GM19397 (cell line): ENCODE data around the gene C3orf20.
"Not testable (repeated sequence)": the region's sequence is repeated elsewhere in the genome, so short reads cannot be mapped to it uniquely, and the experiment has no call there.

Experiments used
- ATAC-seq: cut with Tn5 transposase; IDR thresholded peaks from one replicate; pipeline ENCODE4 v1.9.1; 2021; ENCODE audit warnings: mild to moderate bottlenecking, moderate library complexity; ENCODE audit not compliant: unreplicated experiment

C3orf20 gene

DNA sequence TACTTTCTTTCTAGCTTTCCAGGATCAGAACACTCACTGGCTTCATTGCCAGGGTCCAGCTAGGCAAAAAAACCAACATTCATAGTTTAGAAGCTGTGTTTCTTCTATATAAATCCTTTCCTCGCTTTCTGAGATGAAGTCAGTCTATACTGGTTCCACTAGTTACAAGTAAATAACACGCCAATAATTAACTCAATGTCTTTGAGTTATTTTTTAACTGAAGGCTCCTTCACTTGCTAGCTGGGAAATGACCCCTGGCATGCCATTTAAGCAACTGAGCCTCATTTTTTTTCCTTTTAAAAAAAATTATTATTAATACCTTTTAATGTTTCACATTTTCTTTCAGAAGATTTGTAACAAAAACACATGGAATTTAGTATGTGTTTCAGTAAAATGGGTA is 25.5 kb upstream of the C3orf20 start:
- no peak for ATAC-seq

GRCh38 chr3:14650193-14650592 is 24.7 kb upstream of the C3orf20 start:
- no peak for ATAC-seq

GRCh38 chr3:14651440-14652251 is 23.3 kb upstream of the C3orf20 start, which contains the start of gene CCDC174:
CCDC174 (plus strand) TSS chr3:14651762; CDS start chr3:14651837, 75 bp downstream.
- peak; percentile 98 for ATAC-seq

DNA sequence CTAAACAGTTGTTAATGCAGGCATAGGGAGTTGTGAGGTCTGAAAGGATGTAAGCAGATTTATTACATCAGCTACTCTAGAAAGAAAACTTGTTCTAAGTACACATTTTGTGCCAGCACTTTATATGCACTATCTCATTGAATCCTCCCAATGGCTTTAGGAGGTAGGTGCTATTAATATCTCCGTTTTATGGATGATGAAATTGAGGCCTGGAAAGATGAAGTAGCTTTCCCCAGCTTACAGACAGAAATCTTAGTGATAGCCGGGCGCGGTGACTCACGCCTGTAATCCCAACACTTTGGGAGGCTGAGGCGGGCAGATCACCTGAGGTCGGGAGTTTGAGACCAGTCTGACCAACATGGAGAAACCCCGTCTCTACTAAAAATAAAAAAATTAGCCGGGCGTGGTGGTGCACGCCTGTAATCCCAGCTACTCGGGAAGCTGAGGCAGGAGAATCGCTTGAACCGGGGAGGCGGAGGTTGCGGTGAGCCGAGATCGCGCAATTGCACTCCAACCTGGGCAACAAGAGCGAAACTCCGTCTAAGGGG is 22.5 kb upstream of the C3orf20 start:
- ATAC-seq, result not testable (repeated sequence)

GRCh38 chr3:14657579-14657978 is 17.4 kb upstream of the C3orf20 start:
- no peak for ATAC-seq

DNA sequence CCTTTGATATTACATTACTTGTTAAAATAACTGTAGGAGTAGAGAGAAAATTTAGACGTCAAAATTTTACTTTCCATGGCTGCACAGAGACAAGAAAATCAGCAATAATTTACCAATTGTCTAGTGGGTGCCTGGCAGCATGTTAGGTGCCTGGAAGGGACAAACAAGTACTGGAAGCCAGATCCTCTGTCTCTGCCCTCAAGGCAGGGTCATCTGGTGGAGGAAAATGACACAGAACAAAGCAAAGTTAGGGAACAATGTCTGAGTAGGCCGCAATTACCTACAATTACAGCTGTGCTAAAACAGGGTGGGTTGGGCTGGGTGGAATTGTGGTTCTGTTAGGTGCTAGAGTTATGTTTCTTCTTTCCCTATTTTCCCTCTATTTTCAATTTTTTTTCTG is 16.0 kb upstream of the C3orf20 start:
- ATAC-seq, result no peak

GRCh38 chr3:14660942-14661341 is 14.0 kb upstream of the C3orf20 start:
- no peak for ATAC-seq

- no peak for ATAC-seq
Observed at GRCh38 chr3:14663396-14664135, 11.4 kb upstream of the C3orf20 start.

DNA sequence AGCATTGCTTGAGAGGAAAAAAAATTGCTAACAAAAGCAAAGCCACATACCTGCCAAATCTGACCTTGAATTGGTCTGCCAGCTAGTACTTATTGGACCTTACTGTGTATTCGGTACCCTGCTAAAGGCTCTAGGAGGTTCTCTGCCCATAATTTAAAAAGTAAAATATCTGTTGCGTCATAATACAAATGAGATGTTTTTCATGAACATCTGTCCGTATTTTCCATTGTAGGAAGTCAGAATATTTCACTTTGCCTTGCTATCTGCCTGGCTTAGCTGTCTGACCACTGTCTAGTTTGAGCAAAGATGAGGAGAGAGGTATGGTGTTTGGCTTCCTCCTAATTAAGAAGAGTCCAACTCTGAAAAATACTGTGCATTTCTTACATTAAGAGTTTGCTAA is 10.8 kb upstream of the C3orf20 start:
- ATAC-seq, result no peak

- no peak for ATAC-seq
Observed at GRCh38 chr3:14672588-14672987, 2.4 kb upstream of the C3orf20 start.

DNA sequence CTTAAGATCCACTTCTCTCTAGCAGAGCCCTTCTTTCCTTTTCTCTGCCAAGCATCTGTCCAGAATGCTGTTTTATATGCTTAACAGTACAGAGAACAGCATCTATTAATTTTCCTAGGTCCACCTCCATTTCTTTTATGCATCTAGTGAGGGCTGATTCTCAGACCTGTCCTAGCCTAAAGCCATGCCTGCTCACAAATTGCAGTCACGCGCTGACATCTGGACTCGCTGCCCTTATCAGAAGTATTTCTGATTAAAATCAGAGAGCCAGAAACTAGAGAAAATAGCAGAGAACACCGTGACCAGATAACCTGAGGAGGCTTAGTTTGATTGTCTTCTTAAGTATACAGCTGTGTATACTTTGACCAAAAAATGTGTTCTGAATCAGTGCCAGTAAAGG is 1.9 kb downstream of the C3orf20 start:
- ATAC-seq, result no peak

DNA sequence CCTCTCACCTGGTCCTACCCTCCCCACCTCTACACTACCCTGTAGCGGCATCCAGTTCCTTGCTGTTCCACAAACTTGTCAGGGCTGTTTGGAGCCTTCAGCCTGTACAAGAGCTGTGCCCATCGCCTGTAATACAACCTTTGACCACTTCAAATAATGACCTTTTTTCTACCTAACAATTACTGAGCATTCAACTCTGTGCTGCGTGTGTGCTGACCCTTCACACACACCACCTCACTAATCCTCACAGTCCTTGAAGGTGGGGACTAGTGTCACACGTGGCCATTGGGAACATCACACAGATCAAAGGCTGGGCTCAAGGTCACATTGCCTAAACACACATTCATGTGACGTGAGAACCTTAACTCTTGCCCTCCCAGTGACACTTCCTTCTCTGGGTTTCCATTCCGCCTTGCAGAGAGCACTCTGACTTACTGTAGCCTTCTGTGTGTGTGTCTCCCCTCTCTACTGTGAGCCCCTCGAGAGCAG is 3.1 kb downstream of the C3orf20 start:
- ATAC-seq, result no peak

DNA sequence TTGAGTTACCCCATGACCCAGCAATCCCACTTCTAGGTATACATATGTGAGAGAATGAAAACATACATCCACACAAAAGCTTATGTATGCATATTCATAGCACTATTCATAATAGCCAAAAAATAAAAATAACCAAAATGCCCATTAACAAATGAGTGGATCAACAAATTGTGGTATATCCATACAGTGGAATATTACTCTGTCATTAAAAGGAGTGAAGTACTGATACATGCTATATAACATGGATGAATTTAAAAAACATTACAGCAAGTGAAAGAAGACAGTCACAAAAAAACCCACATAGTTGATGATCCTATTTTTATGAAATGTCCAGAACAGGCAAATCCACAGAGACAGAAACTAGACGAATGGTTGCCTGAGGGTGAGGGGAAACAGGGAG is 5.2 kb downstream of the C3orf20 start:
- ATAC-seq, result no peak

DNA sequence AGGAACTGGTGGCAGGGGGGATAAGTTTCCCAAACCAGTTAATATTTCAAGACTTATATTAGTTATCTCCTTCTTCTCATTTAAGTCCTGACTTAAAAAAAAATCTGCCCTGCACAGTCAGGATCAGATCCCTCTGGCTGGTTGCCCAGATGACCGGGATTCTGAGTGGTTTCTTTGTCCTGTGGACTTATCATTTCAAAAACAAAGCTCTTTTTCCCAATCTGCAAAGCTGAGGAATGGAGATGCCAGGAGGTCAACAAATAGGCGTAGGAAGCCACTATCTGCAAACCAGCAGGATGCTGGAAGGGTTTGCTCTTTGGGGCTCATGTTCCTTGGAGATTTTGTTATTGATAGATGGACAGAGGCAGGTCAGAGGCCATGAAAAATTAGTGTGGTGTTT is 5.8 kb downstream of the C3orf20 start:
- ATAC-seq, result no peak

DNA sequence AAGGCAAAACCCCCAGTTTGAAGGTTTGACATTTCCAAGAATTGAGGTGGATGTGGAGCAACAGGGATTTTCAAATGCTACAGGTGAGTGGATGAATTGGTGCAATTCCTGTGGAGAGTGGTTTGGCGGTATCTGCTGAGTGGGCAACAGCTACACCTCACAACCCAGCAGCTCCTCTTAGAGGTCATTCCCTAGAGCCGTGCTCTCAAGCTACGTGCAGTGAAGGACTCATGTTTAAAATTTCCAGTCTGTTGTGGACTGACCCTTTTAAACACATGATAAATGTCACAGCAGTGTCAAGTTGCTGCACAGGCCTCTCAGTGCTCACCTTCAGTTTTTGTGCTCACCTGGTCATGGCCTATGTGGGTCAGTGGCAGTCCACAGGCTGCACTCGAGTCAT is 9.5 kb downstream of the C3orf20 start:
- no peak for ATAC-seq

DNA sequence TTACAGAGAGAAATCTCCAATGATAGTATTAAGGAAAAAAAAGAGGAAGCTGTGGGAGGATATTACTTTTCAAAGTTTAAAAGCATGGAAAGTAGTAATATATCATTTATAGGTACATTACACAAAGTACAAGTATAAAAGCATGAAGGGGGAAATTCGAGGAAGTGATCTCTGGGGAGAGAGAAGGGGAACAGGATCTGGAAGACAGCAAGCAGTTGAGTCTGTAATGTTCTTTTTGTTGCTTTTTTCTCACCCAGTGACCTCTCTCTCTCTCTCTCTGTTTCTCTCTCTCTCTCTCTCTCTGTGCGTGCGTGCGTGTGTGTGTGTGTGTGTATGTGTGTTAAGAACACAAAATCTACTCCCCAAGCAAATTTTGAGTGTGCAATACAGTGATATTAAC is 10.2 kb downstream of the C3orf20 start:
- ATAC-seq, result no peak

DNA sequence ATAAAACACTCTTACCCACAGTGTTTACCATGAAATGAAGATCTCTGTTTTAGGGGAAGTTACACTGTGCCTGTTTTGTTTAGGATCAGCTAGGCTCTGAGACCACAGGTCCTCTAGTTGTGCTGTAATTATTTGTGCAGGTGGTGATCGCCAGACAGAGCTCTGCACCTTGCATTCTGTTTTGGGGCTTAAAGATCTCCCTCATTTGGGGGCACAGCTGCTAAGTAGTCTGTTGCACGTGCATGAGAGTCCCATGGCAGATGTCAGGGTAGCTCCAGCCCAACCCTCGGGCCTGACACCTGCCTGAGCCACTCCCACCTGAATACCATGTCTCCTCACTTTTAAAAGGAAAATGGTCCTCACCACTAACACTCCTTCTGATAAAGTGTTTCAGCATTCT is 12.4 kb downstream of the C3orf20 start:
- ATAC-seq, result no peak

DNA sequence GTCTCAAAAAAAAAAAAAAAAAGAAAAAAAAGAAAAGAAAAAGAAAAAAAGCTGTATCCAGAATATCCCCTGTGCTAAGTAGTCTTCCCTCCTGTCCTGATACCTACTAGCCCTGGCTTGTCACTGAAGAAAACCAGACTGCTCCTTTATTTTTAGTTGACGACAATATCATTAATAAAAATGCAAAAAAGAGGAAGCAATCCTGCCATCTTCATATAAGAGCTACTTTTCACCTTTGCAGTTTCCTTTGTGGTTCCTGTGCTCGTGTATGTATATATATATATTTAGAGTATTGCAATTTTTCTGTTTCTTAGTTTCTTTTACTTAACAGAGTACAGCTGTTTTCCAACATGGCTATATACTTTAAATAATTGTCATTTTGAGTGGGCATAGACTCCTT is 13.6 kb downstream of the C3orf20 start:
- ATAC-seq, result no peak

- no peak for ATAC-seq
Observed at GRCh38 chr3:14689247-14689980, 14.5 kb downstream of the C3orf20 start.

GRCh38 chr3:14691239-14691638 is 16.3 kb downstream of the C3orf20 start:
- no peak for ATAC-seq

DNA sequence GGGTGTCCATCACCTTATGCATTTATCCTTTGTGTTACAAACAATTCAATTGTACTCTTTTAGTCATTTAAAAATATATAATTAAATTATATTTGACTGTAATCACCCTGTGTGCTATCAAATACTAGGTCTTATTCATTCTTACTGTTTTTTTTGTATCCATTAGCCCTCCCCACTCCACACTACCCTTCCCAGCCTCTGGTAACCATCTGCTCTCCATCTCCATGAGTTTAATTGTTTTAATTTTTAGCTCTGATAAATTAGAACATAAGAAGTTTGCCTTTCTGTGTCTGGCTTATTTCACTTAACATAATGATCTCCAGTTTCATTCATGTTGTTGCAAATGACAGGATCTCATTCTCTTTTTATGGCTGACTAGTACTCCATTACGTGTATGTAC is 16.8 kb downstream of the C3orf20 start:
- no peak for ATAC-seq
